CD14-positive monocyte (primary cell): ENCODE data around the gene DYNC1I1. TPM values are rescaled to one million over a fixed set of nuclear protein-coding genes. Genes with fewer than 3 reads are reported as not detected.

ENCODE experiments used
- DNase-seq, 3 donors: peaks; one replicate each; pipeline ENCODE4 v3.0.0-alpha.2; 2011 to 2022
- H2AFZ ChIP-seq: 2 replicates; pipeline ENCODE4 v1.6.0; 2012; ENCODE audit warnings: mild to moderate bottlenecking, low read depth, low read length, inconsistent platforms; ENCODE audit not compliant: insufficient read depth, poor library complexity, severe bottlenecking
- H3K27ac ChIP-seq, 2 donors: 1 replicate in 1 of 2; 2 replicates in 1 of 2; pipeline ENCODE4 v1.5.1; 2012 to 2013; ENCODE audit warnings: low read length in 2 of 2, control low read depth in 1 of 2, inconsistent platforms in 1 of 2, low read depth in 1 of 2, mild to moderate bottlenecking in 1 of 2
- H3K27me3 ChIP-seq, 2 donors: one replicate each; pipeline versions ENCODE4 v1.6.0 to v1.6.1; 2011 to 2013; ENCODE audit warnings: low read length in 2 of 2; ENCODE audit not compliant: control insufficient read depth in 2 of 2, insufficient read depth in 2 of 2
- H3K36me3 ChIP-seq, 2 donors: replicated peaks in 1 of 2; 1 replicate in 1 of 2; 2 replicates in 1 of 2; pipeline versions ENCODE4 v1.5.1 to v1.6.1; 2012 to 2013; ENCODE audit warnings: low read length in 2 of 2, control low read depth in 1 of 2, inconsistent platforms in 1 of 2, mild to moderate bottlenecking in 1 of 2; ENCODE audit not compliant: insufficient read depth in 2 of 2, control insufficient read depth in 1 of 2
- H3K4me1 ChIP-seq, 2 donors: 1 replicate in 1 of 2; 2 replicates in 1 of 2; pipeline versions ENCODE4 v1.5.1 to v1.6.1; 2012 to 2013; ENCODE audit warnings: low read length in 2 of 2, control low read depth in 1 of 2, inconsistent platforms in 1 of 2, mild to moderate bottlenecking in 1 of 2, moderate library complexity in 1 of 2; ENCODE audit not compliant: insufficient read depth in 2 of 2, control insufficient read depth in 1 of 2
- H3K4me2 ChIP-seq: replicated peaks from 2 replicates; pipeline ENCODE3; 2012; ENCODE audit warnings: low read length, moderate library complexity, mild to moderate bottlenecking; ENCODE audit not compliant: poor library complexity, severe bottlenecking; ENCODE audit errors: extremely low read depth
- H3K4me3 ChIP-seq, 3 experiments: fragments of 200-600 bp in 1 of 3; sonication (generic) in 1 of 3; replicated peaks in 1 of 3; 1 replicate in 2 of 3; 2 replicates in 1 of 3; pipeline ENCODE4 v1.5.1; 2011 to 2013; ENCODE audit warnings: low read length in 3 of 3, mild to moderate bottlenecking in 3 of 3, control low read depth in 2 of 3, low read depth in 2 of 3, inconsistent platforms in 1 of 3, moderate library complexity in 1 of 3
- H3K79me2 ChIP-seq: 2 replicates; pipeline ENCODE4 v1.6.0; 2012; ENCODE audit warnings: mild to moderate bottlenecking, control low read depth, inconsistent platforms, low read length, moderate library complexity; ENCODE audit not compliant: insufficient read depth
- H3K9ac ChIP-seq: 2 replicates; pipeline ENCODE4 v1.6.0; 2017; ENCODE audit warnings: low read length, mild to moderate bottlenecking; ENCODE audit not compliant: insufficient read depth, poor library complexity, severe bottlenecking
- H3K9me3 ChIP-seq, 2 donors: replicated peaks in 1 of 2; 1 replicate in 1 of 2; 2 replicates in 1 of 2; pipeline versions ENCODE4 v1.5.1 to v1.6.1; 2012 to 2013; ENCODE audit warnings: low read length in 2 of 2, control low read depth in 1 of 2; ENCODE audit not compliant: control insufficient read depth in 1 of 2, insufficient read depth in 1 of 2
- H4K20me1 ChIP-seq: 2 replicates; pipeline ENCODE4 v1.6.0; 2012; ENCODE audit warnings: mild to moderate bottlenecking, low read length, control low read depth, moderate library complexity; ENCODE audit not compliant: insufficient read depth
- H3K27ac Mint-ChIP-seq, 7 donors: one replicate each; pipeline ENCODE4 v1.8.0; 2020; ENCODE audit warnings: mild to moderate bottlenecking in 7 of 7, mixed read lengths in 7 of 7, moderate library complexity in 6 of 7, inconsistent platforms in 2 of 7
- H3K27me3 Mint-ChIP-seq, 3 donors: one replicate each; pipeline ENCODE4 v1.8.0; 2021 to 2022; ENCODE audit warnings: low read depth in 3 of 3, mild to moderate bottlenecking in 3 of 3, mixed read lengths in 3 of 3, moderate library complexity in 3 of 3, inconsistent platforms in 1 of 3
- H3K36me3 Mint-ChIP-seq, 2 donors: one replicate each; pipeline ENCODE4 v1.8.0; 2020; ENCODE audit warnings: mixed read lengths in 2 of 2, inconsistent platforms in 1 of 2, mild to moderate bottlenecking in 1 of 2
- H3K4me1 Mint-ChIP-seq: one replicate; pipeline ENCODE4 v1.8.0; 2020; ENCODE audit warnings: mild to moderate bottlenecking, mixed read lengths
- H3K4me3 Mint-ChIP-seq, 2 donors: one replicate each; pipeline ENCODE4 v1.8.0; 2020; ENCODE audit warnings: mild to moderate bottlenecking in 2 of 2, mixed read lengths in 2 of 2, moderate library complexity in 1 of 2
- H3K9me3 Mint-ChIP-seq, 7 donors: one replicate each; pipeline ENCODE4 v1.8.0; 2020 to 2022; ENCODE audit warnings: mixed read lengths in 7 of 7, mild to moderate bottlenecking in 6 of 7, moderate library complexity in 6 of 7, inconsistent platforms in 2 of 7
- CTCF ChIP-seq: fragments of 200-600 bp; IDR thresholded peaks from one replicate; pipeline ENCODE4 v1.8.0; 2022; ENCODE audit warnings: antibody characterized with exemption, mild to moderate bottlenecking
- WGBS: methylation state at CpG from one replicate; pipeline ENCODE4 v1.1.5; 2013; ENCODE audit warnings: missing lambda C conversion rate; ENCODE audit not compliant: insufficient coverage; 5-methylcytosine and 5-hydroxymethylcytosine counted together
- intact Hi-C, 2 donors: fragments of 100-400 bp; cut with micrococcal nuclease; formaldehyde crosslinking; loops; one replicate each; pipeline versions ENCODE4 v1.15.0 to v1.15.1; 2023
- polyA plus RNA-seq, 3 donors: library from polyadenylated mRNA; depleted of rRNA in 1 of 3; unstranded in 2 of 3; stranded (reverse) in 1 of 3; fragments of 300-500 nt in 2 of 3; fragments of >200 nt in 1 of 3; fragmentation: Illumina TruSeq in 2 of 3; gene quantifications; 1 replicate in 2 of 3; 2 replicates in 1 of 3; pipeline ENCODE4 v1.2.3, GENCODE V29; 2012 to 2021

DYNC1I1 gene
- polyA plus RNA-seq, 3 donors: not detected

GRCh38 chr7:95980706-95981105 lies 208.4 kb downstream of the DYNC1I1 start:
- Histone ChIP-seq H3K36me3 (no peaks in the 10 kb centered on the region), H3K9ac (no peak overlapping the region), H2AFZ (no peak overlapping the region), H3K9me3 (no peaks in the 10 kb centered on the region), H3K4me1 (no peaks in the 10 kb centered on the region), H3K27ac (no peak overlapping the region), H3K79me2 (no peaks in the 10 kb centered on the region), H3K4me3 (no peak overlapping the region), H4K20me1 (no peaks in the 10 kb centered on the region), H3K4me2 (no peak overlapping the region), H3K27me3 (no peaks in the 10 kb centered on the region)
- H3K9me3 Mint-ChIP-seq: peaks cover 0 to under 1% (median 0%) of the 10 kb centered on the region in 7 donors
- no CpG with 5 or more reads among the region's 1 CpG for WGBS
- H3K4me1 Mint-ChIP-seq: no peaks in the 10 kb centered on the region
- H3K27ac Mint-ChIP-seq: no peak overlapping the region
- no peak for TF ChIP-seq CTCF
- no peaks in the 10 kb centered on the region for H3K27me3 Mint-ChIP-seq
- H3K36me3 Mint-ChIP-seq: no peaks in the 10 kb centered on the region
- H3K4me3 Mint-ChIP-seq: no peak overlapping the region
- intact Hi-C loops: no loop called here
- DNase-seq: no peak

DNA sequence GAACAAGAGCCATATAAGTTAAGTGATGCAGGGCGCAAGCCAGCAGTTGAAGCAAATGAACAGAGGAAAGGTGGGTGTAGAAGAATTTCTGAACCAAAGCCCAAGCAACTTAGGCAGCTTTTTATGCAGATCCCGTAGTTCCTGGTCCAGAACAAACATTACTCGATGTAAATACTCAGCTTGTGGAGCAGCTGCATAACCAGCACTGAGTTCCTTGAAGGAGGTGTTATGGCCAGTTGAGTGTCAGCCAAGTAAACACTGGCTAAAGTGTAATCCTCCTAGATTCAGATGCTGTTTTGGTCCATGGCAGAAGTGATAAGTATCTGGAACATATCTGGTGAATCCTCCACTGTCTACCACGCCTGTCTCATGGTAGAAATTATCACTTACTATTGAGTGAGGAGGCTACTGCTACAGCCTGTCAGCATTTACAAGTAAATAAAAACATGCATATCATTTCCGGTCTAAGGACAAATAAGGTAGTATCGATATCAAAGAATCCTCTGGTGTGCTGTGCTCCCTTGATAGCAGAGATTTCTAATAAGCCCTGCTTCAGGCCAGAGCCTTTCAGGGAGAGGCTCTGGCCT lies 213.9 kb downstream of the DYNC1I1 start:
- H3K4me3 Mint-ChIP-seq: no peak overlapping the region
- 95% methylated on average over 5 of the region's 6 CpGs for WGBS

More for the DNA sequence above, 213.9 kb downstream of the DYNC1I1 start:
- no peak for TF ChIP-seq CTCF
- no peak overlapping the region for H3K9ac ChIP-seq
- H3K27me3 ChIP-seq: no peaks in the 10 kb centered on the region
- H3K27ac ChIP-seq: no peak overlapping the region
- no peaks in the 10 kb centered on the region for H4K20me1 ChIP-seq
- H3K4me1 ChIP-seq: no peaks in the 10 kb centered on the region
- no peaks in the 10 kb centered on the region for H3K36me3 ChIP-seq
- no peak overlapping the region for H2AFZ ChIP-seq
- Mint-ChIP-seq H3K27ac (no peak overlapping the region), H3K4me1 (no peaks in the 10 kb centered on the region), H3K36me3 (no peaks in the 10 kb centered on the region), H3K27me3 (peaks cover 0 to 2% (median 0%) of the 10 kb centered on the region in 3 donors), H3K9me3 (peaks cover 0 to 4% (median 0%) of the 10 kb centered on the region in 7 donors)
- no peak overlapping the region for H3K4me3 ChIP-seq
- no peaks in the 10 kb centered on the region for H3K79me2 ChIP-seq
- intact Hi-C loops: no loop called here
- H3K9me3 ChIP-seq: no peaks in the 10 kb centered on the region
- no peak for DNase-seq
- H3K4me2 ChIP-seq: no peak overlapping the region
